Calu3 (cell line): Measurements from ENCODE around the gene CRELD2. TPM values are rescaled to one million over a fixed set of nuclear protein-coding genes. Genes with fewer than 3 reads are reported as not detected.
A peak's percentile ranks its signal among the peaks of the same experiment; 100 is the strongest.

Experiments
- BruUV-seq: library from RNA; stranded (reverse); fragments of 400-500 nt; replicated peaks from 2 replicates; lab custom pipeline; 2021; lab: Mats Ljungman, UMichigan
- CTCF ChIA-PET: fragments of 300-600 bp; sonication (Branson Sonifier 250); formaldehyde crosslinking; loops from one replicate; lab custom pipeline; 2022; ENCODE audit warnings: antibody characterized with exemption; lab: Charles Lee
- DNase-seq: peaks from one replicate; pipeline ENCODE4 v3.0.0; 2022
- H3K27ac Mint-ChIP-seq: one replicate; pipeline ENCODE4 v1.8.0; 2022; ENCODE audit warnings: mixed read lengths; ENCODE audit not compliant: unreplicated experiment
- H3K27me3 Mint-ChIP-seq: one replicate; pipeline ENCODE4 v1.8.0; 2022; ENCODE audit warnings: mixed read lengths; ENCODE audit not compliant: unreplicated experiment
- H3K36me3 Mint-ChIP-seq: one replicate; pipeline ENCODE4 v1.8.0; 2022; ENCODE audit warnings: mild to moderate bottlenecking, moderate library complexity, mixed read lengths; ENCODE audit not compliant: insufficient read depth, unreplicated experiment
- H3K4me1 Mint-ChIP-seq: one replicate; pipeline ENCODE4 v1.8.0; 2022; ENCODE audit warnings: mild to moderate bottlenecking, low read depth, mixed read lengths; ENCODE audit not compliant: unreplicated experiment
- H3K4me3 Mint-ChIP-seq: one replicate; pipeline ENCODE4 v1.8.0; 2022; ENCODE audit warnings: mild to moderate bottlenecking, low read depth, moderate library complexity, mixed read lengths; ENCODE audit not compliant: unreplicated experiment
- H3K9me3 Mint-ChIP-seq: one replicate; pipeline ENCODE4 v1.8.0; 2022; ENCODE audit warnings: low read depth, mixed read lengths; ENCODE audit not compliant: unreplicated experiment
- CTCF ChIP-seq: fragments of 200-600 bp; IDR thresholded peaks from one replicate; pipeline ENCODE4 v1.8.0; 2022; ENCODE audit warnings: antibody characterized with exemption; ENCODE audit not compliant: unreplicated experiment
- intact Hi-C: fragments of 100-400 bp; cut with micrococcal nuclease; formaldehyde crosslinking; loops from one replicate; pipeline ENCODE4 v1.10.0; 2022; ENCODE audit not compliant: unreplicated experiment
- total RNA-seq: library from RNA; stranded (reverse); gene quantifications from 2 replicates; pipeline ENCODE4 v1.2.3, GENCODE V29; 2022

Gene CRELD2
- total RNA-seq, 1 experiment from 2014 or later: 64.6 TPM

DNA sequence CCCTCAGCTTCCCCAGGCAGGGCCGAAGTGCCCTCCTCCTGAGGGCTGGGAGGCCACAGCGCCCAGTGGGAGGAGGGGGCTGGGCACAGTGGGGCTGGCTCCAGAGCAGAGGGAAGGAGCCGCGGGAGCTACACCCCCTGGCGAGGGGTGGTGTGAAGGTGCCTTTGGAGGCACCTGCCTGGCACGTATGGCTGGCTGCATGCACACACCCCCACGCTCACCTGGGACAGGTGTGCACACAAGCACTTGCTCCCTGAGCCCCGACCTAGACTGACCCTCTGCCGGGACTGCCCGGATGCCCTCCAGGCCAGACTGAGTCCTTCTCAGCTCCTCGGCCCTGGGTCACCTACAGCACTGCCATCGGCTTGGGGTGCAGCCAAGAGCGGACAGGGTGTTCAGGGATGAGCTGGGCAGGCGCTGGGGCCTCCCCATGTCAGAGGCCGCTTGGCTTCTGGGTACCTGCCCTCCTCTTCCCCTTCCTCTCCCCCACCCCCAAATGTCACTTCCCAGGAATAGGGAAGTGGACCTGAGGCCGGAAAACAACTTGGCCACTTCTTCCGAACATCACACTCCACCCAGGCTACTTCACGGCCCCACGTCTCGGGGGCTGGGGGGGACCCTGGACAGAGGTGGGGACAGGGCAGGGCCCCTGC is 34.7 kb downstream of the CRELD2 start:
- BruUV-seq: no TSS peak
- CTCF ChIA-PET: interaction anchor here (1.3 to 3.7 kb wide), 5 partner anchors 9 to 77 kb away, joined by 3 to 30 read pairs (median 13); partner anchors contain the start of genes ALG12 and CRELD2
- Mint-ChIP-seq H3K27me3 (no peaks in the 10 kb centered on the region), H3K4me1 (peaks cover 22% of the 10 kb centered on the region), H3K36me3 (peaks cover 64% of the 10 kb centered on the region), H3K27ac (no peak overlapping the region), H3K9me3 (no peaks in the 10 kb centered on the region), H3K4me3 (peak overlapping the region; percentile 58)
- TF ChIP-seq CTCF: no peak
- intact Hi-C loops: no loop called here
- peak; percentile 65 for DNase-seq

- Mint-ChIP-seq H3K36me3 (peaks cover 64% of the 10 kb centered on the region), H3K4me3 (peak overlapping the region; percentile 45), H3K9me3 (no peaks in the 10 kb centered on the region), H3K27me3 (no peaks in the 10 kb centered on the region), H3K27ac (no peak overlapping the region), H3K4me1 (peaks cover 27% of the 10 kb centered on the region)
- CTCF ChIA-PET: interaction anchor here (1.3 to 3.7 kb wide), 3 partner anchors 18 to 36 kb away, joined by 4 to 30 read pairs (median 27); partner anchors contain the start of genes ALG12 and CRELD2
- intact Hi-C loops: no loop called here
- TF ChIP-seq CTCF: no peak
- no TSS peak for BruUV-seq
- no peak for DNase-seq
Observed at GRCh38 chr22:49953680-49954344, 35.4 kb downstream of the CRELD2 start.

- intact Hi-C loops: no loop called here
- peaks cover 33% of the 10 kb centered on the region for H3K4me1 Mint-ChIP-seq
- no peak overlapping the region for H3K4me3 Mint-ChIP-seq
- no peaks in the 10 kb centered on the region for H3K9me3 Mint-ChIP-seq
- no peaks in the 10 kb centered on the region for H3K27me3 Mint-ChIP-seq
- DNase-seq: no peak
- CTCF ChIA-PET: no interaction called here
- no peak overlapping the region for H3K27ac Mint-ChIP-seq
- BruUV-seq: no TSS peak
- peaks cover 64% of the 10 kb centered on the region for H3K36me3 Mint-ChIP-seq
- TF ChIP-seq CTCF: no peak
Observed at GRCh38 chr22:49954354-49954753, 35.9 kb downstream of the CRELD2 start.

DNA sequence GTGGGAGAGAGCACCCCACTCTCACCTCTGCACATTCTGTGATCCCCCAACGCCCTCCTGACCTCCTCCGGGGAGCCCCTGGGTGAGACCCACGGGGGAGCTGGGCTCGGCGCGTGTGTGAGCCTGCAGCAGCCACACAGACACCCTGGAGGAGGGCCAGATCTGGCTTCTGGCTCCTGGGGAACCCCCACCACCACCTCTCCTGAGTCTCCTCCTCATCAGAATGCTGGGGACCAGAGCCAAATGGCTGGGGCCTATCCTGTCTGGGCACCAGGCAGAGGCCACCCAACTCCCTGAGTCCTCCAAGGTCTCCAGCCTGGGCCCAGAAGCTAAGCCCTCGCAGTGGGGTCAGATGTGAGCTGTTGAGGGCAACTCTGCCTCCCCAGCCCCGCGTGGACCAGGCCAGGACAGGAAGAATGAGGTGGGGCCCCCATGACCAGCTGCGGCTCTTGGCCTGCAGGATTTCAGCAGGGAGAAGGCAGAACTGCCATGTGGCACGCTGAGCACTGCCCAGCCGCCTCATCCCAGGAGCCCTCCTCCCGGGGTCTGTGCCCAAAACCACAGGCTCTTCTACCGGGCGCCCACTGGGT is 36.7 kb downstream of the CRELD2 start:
- no peak overlapping the region for H3K27ac Mint-ChIP-seq
- BruUV-seq: no TSS peak
- no peak for TF ChIP-seq CTCF

More for the DNA sequence above, 36.7 kb downstream of the CRELD2 start:
- Mint-ChIP-seq H3K4me1 (peaks cover 36% of the 10 kb centered on the region), H3K4me3 (no peak overlapping the region), H3K36me3 (peaks cover 62% of the 10 kb centered on the region), H3K9me3 (no peaks in the 10 kb centered on the region), H3K27me3 (no peaks in the 10 kb centered on the region)
- no peak for DNase-seq
- intact Hi-C loops: no loop called here
- CTCF ChIA-PET: no interaction called here
